HG03108 (cell line): ENCODE data around the gene OTOP1.
"Not testable (repeated sequence)": the region's sequence is repeated elsewhere in the genome, so short reads cannot be mapped to it uniquely, and the experiment has no call there.

ENCODE experiments used
- ATAC-seq: cut with Tn5 transposase; IDR thresholded peaks from one replicate; pipeline ENCODE4 v1.9.1; 2021; ENCODE audit warnings: moderate library complexity; ENCODE audit not compliant: unreplicated experiment

Gene OTOP1

DNA sequence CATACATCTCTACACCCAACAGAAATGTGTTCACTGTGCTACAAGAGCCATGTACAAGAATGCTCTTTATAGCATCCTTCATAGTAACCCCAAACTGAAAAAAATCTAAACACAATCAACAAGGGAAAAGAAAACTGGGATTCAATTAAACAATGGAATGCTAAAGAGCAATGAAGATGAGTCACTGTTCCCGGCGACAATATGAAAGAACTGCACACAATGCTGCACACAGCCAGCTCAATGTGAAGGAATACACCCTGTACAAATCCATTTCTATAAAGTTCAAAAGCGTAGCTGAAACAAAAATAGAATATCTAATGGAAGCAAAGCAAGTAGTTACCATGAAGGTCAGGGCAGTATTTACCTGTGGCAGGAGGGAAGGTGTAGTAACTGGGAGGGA lies 12.8 kb upstream of the OTOP1 start:
- not testable (repeated sequence) for ATAC-seq

DNA sequence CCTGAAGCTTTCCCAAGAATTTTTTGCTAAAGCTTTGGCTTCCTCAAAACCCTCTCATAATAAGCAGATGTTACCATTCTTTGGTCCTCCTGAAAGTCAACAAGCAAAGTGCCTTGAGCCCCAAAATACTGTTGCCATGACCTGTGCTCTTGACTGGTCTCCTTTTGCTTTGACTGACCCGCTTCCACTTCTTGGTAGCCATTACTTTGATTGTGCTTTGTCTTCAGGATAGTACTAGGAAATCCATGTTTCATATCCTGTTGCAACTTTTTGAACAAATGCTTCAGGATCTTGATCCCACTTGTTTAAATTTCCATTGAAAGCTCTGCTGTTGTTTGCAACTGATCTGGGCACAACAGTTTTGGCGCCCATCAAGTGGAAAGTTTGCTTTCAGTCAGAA lies 6.9 kb upstream of the OTOP1 start:
- ATAC-seq = no peak

DNA sequence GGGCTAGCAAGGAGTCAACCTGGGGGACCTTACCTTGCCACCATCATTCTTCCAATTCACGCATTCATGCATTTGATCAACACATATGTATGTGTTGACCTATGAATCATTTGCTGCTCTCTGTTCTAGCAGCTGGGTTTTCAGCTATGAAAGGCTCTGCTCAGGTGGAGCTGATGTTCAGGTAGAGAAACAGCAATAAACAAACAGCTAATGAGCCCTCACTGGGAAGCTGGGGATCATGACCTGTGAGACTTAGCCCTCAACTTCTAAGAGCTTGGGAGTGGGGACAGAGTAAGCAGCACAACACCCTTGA lies 1.6 kb upstream of the OTOP1 start:
- ATAC-seq = no peak

DNA sequence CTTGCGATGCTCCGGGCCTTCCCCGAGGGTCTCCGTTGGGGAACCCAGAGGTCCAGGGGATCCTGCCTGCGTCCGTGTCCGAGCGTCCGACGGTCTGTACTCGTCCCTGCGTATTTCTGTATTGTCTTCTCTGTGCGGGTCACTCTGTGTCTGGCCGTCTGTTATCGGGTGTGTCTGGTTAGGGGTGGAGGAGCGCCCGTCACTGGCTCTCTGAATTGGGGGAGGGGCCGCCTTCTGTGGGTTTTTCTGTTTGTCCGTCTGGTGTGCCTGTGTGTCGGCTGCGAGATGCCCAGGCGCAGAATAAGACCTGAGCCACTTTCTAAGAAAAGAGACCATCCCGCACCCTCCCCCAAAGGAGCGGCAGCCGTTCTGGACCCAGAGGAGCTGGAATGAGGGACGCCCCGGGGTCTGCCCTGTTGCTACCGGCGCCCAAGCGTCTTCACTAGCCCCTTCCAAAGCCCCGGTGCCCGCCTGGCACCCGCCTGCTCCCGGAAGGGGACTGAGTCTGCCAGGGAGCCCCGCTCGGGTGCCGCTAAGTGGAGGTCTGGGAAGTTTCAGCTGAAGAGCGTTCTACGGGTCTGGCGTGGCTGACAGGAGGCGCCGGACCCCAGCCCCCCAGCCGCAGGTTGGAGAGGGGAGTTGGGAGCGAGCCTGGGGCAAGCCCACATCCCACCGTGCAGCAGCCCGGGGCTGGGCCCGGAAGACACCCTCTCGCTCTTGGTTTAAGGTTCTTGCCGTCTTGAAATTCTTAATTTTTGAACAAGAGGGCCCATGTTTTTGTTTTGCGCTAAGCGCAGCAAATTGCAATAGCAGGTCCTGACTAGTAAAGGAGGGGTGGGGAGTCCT lies 1.0 kb upstream of the OTOP1 start:
- ATAC-seq = no peak

DNA sequence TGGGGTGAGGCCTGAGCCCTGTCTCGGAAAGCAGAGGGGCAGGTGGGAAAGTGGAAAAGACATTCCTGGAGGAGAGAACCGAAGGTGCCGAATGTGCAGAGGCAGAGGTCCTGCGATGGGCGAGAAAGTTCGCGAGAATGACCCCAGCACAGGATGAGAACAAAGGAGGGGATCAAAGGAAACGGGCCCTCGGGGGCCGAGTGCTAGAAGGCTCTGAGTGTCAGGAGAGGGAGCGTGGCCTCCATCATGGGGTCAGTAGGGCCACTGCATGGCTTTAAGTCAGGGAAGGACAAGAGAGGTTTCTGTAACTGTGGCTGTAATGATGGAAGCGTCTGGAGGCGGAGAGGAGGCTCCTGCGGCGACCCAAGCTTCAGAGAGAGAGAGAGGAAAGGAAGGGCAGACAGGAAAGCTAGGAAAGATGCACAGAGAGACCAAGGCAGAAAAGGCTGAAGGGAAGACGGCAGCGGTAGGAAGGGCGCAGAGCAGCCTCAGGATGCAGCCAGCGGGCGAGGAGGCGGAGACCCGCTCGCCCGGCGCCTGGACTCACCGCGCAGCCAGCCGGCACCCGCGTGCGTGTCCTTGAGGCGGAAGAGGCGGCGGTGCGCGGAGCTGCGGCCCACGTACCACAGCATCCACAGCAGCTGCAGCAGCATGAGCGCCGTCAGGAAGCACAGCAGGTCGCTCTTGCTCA lies 669 bp downstream of the OTOP1 start:
- no peak for ATAC-seq

DNA sequence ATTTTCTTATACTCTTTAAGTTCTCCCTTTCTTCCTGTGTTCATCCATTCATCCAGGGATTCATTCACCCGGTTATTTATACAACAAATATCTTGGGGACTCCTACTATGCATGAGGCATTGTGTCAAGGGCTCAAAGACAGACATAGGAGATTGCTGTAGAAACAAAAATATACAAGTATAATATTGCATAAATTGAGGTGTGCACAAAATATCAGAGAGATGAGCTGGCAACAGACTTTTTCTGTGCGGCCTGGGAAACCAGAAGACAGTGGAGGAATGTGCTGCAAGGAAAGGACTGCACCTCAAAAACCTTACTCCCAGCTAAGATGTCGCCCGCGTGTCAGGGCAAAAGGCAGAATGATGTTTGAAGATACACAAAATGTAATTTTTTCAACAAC lies 9.6 kb downstream of the OTOP1 start:
- no peak for ATAC-seq

DNA sequence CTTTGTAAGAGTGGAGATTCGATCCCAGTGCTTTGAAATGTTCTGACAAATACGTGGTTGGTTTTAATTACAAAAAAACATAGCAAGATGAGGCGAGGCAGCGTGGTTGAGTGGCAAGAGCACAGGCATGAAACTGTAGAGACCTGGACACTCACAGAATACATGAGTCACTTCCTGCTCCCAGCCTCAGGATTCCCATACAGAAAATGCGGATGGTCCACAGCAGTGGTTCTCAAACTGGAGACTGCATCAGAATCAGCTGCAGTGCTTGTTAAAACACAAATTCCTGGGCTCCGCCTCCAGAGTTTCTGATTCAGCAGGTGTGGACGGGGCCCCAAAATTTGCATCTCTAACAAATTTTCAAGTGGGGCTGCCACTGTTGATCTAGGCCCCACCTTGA lies 10.1 kb downstream of the OTOP1 start:
- no peak for ATAC-seq

DNA sequence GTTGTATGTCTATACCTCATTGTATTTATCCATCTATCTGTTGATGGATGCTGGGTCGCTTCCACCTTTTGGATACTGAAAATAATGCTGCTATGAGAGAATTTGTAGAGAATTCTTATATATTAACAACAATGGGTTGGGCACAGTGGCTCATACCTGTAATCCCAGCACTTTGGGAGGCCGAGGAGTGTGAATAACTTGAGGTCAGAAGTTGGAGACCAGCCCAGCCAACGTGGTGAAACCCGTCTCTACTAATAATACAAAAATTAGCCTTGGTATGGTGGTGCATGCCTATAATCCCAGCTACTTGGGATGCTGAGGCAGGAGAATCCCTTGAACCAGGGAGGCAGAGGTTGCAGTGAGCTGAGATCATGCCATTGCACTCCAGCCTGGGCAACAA lies 13.1 kb downstream of the OTOP1 start:
- not testable (repeated sequence) for ATAC-seq

DNA sequence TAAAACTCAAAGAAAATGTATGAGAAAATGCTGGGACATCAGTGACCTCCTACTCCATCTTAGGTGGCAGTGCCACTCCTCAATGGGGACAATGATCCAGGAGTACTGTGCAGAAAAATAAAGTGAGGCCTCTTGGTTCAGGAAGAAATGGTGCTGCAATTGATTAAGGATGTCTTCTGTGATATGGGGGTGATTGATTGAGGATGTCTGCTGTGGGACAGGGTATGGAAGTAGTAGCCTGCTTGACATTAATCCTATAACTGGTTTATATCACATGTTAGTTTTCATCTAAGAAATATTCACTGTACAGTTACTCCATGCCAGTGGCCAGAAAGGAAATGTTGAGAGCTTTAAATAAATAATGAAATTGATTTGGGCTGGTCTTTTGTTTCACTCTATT lies 20.5 kb downstream of the OTOP1 start:
- ATAC-seq = no peak

DNA sequence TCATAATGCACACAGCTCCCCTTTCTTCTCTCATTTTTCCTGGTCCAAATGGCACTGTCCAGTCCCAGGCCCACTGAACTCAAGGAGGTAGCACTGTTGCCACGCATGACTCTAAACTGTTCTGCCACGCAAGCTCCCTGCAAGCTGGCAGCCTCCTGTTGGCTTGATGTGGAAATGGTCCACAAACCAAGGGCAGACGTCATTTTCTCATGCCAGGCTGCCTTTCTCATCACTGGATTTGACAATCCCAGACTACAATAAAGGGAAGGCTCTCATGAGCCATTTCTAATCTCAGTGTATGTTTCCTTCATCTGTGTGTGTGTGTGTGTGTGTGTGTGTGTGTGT lies 22.4 kb downstream of the OTOP1 start:
- ATAC-seq = no peak

DNA sequence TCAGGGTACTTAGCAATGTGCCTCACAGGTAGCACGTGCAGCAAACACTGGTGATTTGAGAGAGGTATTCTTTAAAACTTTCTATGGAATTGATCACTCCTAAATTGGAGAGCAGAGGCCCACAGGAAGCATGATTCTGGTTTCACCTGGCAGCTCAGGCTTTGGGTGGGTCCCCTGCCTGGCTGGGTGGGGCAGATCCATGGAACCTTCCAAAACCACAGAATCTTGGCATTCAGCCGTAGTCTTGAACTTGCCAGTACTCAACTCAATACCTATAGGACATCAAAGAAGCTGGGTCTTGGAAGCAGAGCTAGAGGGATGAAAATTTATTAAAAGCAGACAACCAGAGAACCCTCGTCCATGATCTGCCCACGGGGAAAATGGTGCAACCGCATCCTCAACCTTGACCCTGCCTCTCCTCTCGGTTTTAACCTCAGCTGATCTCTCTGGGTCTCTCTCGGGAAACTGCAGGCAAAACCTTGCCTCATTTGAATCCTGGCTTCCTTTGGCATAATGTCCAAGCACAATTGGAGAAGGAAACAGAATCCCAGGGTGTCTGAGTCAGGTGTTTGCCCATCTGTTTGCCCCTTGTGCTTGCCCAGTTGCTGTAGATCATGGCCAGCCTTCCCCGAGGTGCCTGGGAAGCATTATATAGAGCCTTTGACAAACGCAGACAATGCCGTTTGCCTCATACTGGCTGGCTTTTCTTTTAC lies 22.9 kb downstream of the OTOP1 start:
- ATAC-seq = no peak

DNA sequence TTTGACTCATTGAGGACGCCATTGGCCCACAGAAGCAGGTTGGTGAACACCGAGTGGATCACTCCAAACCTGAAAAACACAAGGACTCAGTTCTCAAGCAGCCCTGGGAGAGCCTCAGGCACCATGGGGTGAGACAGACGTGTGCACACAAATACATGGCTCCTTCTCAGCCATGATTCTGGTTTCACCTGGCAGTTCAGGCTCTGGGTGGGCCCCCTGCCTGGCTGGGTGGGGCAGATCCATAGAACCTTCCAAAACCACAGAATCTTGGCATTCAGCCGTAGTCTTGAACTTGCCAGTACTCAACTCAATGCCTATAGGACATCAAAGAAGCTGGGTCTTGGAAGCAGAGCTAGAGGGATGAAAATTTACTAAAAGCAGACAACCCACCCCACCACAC lies 24.2 kb downstream of the OTOP1 start:
- no peak for ATAC-seq

DNA sequence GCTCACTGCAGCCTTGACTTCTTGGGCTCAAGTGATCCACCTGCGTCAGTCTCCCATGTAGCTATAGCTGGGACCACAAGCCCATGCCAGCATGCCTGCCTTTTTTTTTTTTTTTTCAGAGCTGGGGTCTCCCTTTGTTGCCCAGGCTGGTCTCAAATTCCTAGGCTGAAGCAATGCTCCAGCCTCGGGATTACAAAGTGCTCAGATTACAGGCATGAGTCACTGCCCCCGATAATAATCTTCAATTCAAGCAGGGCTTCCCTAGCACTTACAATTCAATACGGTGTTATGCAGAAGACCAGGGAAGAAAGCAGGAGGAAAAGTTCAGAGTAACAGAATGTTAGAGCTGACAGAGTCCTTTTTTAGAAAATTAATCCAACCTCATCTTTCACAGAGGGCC lies 26.1 kb downstream of the OTOP1 start:
- ATAC-seq = no peak

DNA sequence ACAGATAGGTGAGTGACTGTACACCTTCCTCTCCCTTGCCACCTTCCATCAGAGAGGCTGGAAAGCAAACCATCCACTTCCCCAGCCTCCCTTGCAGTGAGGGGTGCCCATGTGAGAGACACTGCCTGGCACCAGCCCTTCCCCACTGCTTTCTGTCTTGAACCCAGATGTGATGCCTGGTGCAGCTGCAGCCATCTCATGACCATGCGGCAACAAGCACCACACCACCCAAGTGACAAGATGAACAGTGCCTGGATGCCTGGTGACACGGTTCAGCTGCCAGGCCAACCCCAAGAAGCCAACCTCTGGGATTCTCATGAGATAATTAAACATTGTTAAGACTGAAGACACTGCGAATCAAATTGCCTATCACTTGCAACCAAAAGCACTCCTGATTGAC lies 31.4 kb downstream of the OTOP1 start:
- no peak for ATAC-seq

DNA sequence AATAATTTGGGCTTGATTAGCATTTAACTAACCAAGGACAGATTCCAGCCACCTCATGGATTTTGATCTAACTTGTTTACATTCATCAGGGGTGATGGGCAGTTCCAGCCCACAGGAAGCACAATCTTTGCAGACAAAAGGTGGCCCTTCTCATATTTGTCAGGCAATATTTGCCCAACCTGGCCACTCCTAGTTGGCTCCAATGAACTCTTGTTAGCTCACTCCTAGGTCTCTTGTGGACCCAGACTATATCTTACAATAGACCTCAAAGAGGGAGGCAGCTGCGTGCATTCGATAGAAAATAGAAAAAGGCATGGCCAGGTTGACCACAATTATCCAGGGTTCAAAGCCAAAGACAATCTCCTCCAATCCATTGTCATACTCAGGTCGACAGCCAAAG lies 38.2 kb downstream of the OTOP1 start:
- ATAC-seq = not testable (repeated sequence)

DNA sequence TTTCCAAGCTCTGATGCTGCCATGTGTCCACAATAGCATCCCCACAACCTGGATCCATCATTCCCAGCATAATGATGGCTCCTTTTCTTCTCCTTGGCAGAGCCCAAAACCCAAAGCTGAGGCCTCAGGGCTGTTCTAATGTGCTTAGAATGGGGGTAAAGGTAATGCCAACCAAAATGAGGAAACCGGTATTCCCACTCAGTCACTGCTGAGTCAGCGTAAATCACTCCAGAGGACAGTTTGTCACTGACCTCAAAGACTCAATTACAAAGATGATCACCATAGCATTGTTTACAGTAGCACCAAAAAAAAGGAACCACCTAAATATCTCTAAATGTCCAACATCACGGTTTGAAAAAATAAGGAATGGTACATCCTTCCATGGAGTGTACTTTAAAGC lies 41.2 kb downstream of the OTOP1 start:
- no peak for ATAC-seq

DNA sequence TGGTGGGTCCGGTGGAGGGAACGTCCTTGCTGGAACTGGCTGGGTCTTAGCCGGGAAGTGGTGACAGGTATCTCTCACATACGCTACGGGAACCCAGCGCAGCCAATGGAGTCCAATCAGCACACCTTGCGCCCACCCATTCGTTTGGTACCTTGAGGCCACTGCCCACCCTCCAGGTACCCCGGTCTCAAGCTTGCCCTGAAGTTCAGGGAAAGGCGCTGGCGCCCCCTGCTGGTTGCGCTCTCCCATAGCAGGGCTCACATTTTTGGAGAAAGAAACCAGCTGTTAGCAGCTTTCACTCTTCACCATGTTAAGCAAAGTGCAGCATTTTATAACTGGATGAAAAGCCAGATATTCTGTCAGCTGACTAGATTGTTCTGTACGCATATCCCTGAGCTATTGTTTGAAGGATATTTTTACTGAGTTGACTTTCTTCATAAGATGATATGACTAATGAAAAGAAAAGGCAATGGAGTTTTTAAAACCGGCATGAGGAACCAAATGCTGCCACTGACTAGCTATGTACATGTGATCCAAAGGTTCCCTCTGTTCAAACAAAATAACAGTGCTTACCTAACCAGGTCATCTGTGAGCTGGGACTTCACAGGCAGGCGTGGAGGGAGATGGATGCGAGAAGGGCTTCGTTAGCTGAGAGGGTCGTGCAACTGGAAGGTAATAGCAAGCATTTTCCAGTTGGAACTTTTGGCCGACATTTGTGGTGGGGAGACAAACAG lies 43.7 kb downstream of the OTOP1 start:
- ATAC-seq = no peak

DNA sequence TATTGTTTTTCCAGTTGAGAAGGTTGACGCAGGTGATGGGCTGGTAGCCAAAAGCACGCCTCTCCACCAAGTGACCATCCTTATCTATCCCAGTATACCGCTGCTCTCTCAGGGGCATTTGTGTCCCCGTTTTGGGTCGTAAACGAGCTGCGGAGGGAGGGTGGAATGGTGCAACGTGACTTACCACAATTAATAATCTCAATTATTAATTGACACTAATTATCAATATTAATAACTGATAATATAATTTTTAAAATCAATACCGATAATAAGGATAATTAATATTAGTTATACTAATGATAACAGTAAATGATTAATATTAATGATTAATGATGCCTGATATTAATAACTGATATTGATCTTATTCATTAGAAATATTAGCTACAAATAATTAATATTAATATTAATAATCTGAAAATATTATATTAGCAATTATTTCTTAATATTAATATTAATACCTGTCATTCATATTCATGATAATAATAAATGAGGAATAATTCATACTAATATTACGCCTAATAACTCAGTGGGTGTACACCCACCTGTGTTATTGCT lies 56.1 kb downstream of the OTOP1 start:
- no peak for ATAC-seq

DNA sequence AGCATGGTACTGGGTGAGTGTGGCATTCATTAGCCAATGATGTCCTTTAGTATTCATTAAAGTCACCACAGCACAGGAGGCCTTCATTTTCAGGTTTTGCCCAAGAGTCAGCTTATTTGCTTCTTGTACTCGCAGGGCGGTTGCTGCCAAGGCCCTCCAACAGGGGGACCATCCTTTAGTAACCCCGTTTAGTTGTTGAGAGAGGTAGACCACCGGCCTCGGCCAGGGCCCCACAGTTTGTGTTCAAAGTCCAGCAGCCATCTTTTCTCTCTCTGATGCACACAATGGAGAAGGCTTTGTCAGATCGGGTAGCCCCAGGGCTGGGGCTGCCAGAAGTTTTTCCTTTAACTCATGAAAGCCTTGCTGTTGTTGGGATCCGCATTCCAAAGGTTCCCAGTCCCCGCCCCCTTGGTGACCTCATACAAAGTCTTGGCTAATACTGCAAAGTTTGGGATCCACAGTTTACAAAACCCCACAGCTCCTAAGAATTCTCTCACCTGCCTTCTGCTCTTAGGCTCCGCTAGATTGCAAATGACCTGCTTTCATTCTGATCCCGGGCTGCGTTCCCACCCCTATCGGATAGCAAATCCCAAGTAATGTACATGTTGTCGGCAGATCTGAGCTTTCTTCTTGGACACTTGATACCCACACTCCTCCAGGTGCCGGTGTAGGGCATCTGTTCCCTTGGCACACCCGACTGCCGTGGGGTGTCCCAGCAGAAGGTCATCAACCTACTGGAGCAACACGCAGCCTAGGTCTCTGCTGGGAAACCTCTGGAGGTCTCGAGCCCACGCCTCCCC lies 58.5 kb downstream of the OTOP1 start:
- ATAC-seq = not testable (repeated sequence)

DNA sequence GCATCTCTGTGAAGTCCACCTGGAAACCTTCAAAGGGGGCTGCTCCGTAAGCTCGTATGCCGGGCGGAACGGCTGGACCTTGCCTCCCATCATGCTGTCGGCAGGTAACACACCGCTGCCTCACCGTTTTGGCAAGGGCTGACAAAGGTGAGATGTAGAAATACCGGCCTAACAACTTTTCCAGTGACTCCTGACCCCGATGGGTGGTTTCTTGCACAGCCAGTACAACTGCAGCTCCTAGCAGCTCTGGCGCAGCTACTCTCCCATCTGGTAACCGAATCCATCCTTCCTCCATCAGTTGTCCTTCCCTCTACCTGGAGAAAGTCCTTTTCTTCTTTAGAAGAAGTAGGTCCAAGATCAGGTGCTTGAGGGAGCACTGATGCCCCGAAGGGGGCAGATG lies 59.7 kb downstream of the OTOP1 start:
- ATAC-seq = not testable (repeated sequence)
